ENCODE data around the gene RFX2.
"Not testable (repeated sequence)": the region's sequence is repeated elsewhere in the genome, so short reads cannot be mapped to it uniquely, and the experiment has no call there.

RFX2 gene

DNA sequence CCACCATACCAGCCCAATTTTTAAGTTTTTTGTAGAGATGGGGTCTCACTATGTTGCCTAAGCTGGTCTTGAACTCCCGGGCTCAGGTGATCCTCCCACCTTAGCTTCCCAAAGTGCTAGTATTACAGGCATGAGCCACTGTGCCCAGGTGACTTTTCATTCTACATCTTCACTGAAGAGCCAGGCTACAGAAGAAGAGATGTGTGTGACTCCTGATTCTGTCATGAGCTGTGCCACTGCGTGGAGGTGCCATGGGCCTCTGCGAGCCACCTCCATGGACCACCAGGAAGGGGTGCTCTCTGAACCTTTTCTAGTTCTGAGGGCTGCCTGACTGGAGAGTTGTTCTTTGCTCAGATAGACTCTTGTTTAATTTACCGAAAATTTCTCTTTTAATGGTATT lies 75.8 kb downstream of the RFX2 start:
- DNase-seq = no peak

- no peak for DNase-seq
Observed at GRCh38 chr19:6033744-6034264, 76.5 kb downstream of the RFX2 start.

DNA sequence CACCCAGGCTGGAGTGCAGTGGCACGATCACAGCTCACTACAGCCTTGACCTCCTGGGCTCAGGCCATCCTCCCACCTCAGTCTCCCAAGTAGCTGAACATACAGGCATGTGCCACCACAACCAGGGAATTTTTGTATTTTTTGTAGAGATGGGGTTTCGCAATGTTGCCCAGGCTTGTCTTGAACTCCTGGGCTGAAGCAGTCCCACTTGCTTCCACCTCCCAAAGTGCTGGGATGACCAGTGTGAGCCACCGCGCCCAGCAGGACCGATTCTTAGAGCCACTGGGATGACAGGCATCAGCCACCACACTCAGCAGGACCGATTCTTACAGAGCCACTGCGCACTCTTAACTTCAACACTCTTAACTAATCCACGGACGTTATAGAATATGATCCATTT lies 77.5 kb downstream of the RFX2 start:
- DNase-seq = no peak

DNA sequence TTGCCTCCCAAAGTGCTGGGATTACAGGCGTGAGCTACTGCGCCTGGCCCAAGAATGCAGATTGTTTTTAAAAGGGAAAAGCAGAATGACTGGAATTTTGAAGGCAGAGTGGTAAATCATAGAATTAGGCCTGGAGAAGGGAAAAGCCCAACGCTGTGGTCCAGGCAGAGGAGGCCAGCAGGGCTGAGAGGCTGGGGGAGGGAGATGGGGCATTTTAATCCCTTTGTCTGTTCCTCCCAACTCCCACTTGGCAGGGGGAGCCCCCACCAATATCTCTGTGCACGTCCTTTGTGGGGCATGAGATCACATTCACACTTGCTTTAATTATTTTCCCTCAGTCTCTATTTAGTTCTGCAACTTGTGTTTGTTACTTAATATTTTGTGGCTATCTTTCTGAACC lies 77.9 kb downstream of the RFX2 start:
- DNase-seq = no peak

DNA sequence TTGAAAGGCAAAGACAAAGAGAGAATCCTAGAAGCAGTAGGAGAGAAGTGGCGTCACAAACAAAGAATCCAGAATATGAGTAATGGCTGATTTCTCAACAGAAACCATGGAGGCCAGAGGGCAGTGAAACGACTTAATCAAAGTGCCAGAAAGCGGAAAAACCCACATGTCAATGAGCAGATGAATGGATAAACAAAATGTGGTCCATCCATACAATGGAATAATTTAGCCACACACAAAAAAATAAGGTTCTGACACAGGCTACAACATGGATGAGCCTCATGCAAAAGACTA lies 80.1 kb downstream of the RFX2 start:
- no peak for DNase-seq

DNA sequence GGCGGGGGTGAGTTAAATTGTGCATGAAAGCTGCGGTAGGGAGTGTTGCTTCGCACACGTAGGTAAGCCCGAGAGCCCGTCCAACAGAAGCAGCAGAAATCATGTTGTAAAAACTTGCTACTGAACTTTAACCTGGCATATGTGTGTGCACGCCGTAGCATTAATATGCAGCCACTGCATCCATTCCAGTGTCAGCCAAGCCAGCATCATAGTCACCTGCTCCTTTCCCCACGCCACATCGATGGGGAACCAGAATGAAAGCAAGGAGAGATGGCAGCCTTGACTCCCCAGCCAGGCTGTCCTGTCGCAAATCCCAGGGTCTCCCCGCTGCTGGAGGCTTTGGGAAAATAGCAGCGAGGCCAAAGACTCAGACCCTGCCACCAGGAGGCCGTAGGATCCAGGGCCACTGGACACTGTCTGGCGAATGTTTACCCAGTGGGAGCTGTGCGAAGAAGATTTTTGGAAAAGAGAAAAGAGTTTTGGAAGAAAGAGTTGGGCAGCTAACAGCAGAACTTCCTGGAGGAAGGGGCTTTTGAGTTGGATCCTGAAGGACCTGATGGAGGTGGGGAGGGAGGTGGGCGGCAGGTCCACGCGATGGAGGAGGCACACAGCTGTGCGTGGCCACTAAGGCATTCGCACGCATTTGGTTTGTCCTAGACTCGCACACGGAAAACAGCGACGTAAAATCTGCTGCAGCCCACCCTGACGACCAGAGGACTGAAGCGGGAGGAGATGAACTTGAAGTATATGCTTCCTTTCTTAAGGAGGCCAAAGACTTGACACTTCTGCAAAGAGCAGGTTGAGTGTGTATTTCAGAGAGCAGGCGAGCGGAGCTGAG lies 83.7 kb downstream of the RFX2 start:
- DNase-seq = no peak

DNA sequence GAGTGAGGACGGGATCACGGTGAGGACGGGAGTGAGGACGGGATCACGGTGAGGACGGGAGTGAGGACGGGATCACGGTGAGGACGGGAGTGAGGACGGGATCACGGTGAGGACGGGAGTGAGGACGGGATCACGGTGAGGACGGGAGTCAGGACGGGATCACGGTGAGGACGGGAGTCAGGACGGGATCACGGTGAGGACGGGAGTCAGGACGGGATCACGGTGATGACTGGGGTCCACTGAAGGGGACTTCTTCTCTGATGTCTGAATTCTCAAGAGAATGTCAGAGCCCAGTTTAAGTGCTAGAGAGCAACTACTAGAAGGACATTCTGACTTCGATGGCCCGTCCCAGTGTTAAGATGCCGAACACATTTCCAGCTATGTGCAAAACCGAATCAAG lies 85.5 kb downstream of the RFX2 start:
- not testable (repeated sequence) for DNase-seq

DNA sequence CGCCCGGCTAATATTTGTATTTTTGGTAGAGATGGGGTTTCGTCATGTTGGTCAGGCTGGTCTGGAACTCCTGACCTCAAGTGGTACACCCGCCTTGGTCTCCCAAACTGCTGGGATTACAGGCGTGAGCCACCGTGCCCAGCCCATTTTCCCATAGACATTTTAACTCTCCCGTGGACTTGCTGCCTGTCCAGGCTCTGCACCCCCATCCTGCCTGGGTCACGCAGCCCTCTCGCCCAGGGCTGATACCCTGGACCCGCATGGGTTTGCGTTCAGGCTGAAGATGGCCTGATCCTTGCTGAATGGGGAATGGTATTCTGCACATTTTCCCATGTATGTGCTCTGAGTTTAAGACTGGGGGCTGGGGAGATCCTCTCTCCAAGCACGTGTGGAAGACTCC lies 86.4 kb downstream of the RFX2 start:
- no peak for DNase-seq

DNA sequence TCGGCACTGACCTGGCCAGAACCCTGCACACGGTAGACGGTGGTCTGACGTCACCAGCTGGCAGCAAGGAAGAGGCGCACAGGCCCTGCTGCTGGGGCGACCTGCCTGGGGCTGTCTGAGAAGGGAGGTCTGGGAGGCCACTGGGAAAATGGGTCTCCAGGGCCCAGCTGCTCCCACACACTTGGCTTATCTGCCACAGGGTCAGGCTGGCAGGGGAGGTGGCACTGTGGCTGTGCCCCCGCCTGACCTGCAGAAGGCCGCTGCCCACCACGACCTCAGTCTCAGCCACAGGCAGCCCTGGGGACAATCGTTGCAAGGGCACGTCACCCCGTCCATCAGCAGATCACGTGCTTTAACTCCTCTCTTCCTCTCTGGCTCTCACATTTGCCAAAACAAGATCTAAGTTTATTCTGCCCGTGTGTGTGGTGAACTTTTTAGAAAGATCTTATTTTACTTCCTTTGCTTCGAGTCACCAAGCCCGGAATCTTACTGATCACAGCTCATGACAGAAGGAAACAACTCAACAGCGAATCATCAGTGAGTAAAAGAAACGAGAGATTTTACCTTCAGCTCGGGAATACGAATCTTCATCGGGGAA lies 87.1 kb downstream of the RFX2 start:
- no peak for DNase-seq

GRCh38 chr19:6022570-6023064 lies 87.7 kb downstream of the RFX2 start:
- DNase-seq = no peak

DNA sequence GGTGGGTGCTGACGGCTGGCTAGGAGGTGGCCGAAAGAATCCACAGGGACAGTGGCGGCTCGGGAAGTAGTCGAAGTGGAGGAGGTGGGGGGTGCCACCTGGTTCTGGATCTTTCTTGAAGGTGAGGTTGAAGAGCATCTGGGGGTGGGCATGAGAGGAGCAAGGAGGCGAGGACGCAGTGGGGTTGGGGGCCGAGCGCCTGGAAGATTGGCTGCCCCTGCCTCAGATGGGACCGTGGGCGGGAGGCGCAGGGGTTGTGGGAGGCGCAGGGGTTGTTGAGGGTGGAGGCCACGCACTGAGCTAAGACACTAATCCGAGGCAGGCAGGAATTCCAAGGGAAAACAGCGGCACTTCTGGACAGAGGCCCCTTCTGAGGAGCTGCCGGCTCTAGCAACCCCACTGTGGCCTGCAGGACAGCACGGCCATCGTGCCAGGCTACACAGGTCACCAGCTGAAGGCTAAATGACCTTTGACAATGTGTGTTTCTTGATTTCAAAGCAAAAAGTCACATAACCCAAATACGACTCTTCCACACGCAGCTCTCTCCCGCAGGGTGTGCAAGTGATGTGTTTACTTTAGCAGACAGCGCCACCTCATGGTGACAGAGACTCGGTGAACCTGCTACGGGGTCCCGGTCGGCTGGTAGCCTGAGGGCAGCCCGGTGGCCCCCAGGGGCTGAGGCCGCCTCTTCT lies 88.3 kb downstream of the RFX2 start:
- DNase-seq = no peak

GRCh38 chr19:6020972-6021805 lies 89.1 kb downstream of the RFX2 start:
- DNase-seq = no peak

GRCh38 chr19:6020166-6020882 lies 90.0 kb downstream of the RFX2 start:
- no peak for DNase-seq

DNA sequence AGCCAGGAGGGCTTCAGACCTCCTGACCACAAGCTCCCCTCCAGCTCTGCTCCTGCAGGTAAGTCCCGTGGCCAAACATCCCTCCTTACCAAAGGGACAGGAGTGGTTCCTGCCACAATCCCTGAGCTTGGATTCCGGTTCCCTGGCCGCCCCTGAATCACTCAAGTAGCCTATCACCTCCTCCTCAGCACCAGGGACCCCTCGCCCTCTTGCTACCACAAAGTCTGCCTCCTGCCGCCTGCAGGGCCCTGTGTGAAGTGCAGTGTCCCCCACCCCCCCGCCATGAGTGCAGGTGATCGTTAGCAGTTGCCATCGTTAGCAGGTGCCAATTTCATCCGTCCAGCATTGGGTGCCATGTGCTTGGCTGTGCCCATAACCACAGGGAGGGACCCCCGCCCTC lies 91.5 kb downstream of the RFX2 start:
- no peak for DNase-seq

GRCh38 chr19:6017576-6017975 lies 92.7 kb downstream of the RFX2 start:
- DNase-seq = no peak

DNA sequence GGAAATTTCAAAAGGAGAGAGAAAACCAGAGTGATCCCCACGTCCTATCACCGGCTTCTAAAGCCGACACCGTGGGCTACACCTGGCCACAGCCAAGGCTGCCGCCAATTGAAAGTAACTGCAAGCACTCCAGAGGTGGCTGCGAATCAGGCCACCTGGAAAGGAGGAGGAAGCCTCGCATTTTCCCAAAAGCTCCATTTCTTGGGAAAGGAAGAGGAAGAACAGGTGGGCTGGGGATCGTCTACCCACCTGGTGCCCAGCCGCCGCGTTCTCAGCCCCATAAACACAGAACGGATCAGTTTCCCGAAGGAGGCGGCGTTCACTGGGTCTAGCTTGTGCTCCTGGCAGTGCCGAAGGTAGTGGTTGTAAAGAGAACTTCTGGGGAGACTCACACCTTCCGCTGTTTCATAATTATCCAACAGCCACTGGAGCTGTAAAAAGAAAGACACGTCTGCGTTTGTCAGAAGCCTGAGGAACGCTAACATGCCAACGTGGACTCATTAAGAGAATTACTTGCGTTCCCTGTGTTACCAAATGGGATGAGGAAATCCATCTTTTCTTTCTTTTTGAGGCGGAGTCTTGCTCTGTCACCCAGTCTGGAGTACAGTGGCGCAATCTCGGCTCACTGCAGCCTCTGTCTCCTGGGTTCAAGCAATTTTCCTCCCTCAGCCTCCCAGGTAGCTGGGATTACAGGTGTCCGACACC lies 94.3 kb downstream of the RFX2 start:
- no peak for DNase-seq

DNA sequence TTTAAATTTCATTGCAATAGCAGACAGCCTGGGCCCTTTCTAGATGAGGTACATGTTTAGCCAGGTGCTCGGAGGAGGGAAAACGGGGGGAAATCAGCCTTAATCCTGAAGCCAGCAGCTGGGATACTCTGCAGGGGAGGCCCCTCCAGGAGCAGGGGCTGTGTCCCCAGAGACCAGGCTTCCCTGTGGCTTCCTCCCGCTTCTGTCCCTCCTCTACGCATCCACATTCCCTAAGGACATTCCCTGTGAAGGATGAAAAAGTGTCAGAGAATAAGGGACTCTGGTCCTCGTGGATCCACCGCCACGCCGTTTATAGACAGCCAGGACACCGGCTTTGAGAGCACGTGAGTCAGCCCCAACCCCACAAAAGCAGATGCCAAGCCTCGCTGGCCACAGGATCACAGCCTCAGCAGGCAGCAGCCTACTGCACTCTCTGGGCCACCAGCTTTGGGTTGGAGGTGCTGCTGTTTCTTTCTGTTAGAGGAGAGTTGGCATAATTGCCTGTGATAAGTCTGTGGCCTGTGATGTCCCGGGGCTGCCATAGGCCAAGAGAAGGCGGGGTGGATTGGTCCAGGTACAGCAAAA lies 95.7 kb downstream of the RFX2 start:
- DNase-seq = no peak

GRCh38 chr19:6012426-6013170 lies 97.7 kb downstream of the RFX2 start:
- DNase-seq = no peak

- no peak for DNase-seq
Observed at GRCh38 chr19:6011794-6012193, 98.5 kb downstream of the RFX2 start.

- no peak for DNase-seq
Observed at GRCh38 chr19:6011206-6011605, 99.1 kb downstream of the RFX2 start.

DNA sequence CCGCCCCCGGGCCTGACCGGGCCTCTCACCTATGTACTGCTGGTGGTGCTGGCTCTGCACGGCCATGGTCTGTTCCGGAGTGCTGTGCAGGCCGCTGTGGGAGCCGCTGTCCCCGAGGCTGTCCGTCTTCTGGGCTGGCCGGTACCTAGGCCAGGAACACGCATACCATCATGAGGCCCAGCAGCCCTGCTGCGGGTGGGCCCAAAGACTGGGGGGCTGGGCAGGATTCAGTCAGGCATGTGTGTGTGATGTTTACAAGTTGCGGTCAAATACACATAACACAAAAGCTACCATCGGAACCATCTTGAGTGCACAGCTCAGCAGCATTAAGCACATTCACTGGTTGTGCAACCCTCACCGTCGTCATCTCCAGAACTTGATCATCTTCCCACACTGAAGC lies 100.2 kb downstream of the RFX2 start:
- DNase-seq = no peak

All from NCI-H1436 treated with DMSO at 0.1 percent for 48 hours (cell line).